ENCODE results near the gene EMP1. TPM values are rescaled to one million over a fixed set of nuclear protein-coding genes. Genes with fewer than 3 reads are reported as not detected.

Gene EMP1
- total and polyA plus RNA-seq, 7 donors = 11.0 to 123 (median 49.8) TPM

DNA sequence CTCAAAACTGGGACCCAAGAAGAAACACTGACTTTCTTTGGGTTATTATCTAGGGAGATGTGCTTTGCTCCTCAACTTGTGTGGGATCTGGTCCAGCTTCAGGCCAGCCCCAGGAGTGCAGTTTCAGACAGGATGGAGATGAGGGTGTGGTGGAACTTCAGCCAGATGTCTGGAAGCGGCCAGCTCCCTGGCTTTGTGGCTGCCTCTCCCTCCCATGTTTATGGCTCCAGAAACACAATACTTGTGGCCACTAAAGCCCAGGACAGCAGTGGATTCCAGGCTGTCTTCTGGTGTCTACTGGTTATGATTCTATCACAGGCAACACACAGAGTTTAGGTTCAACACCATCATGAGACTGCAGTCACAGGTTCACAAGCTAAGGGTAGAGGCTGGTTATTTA, 44.2 kb upstream of the EMP1 start:
- peak; percentile 60 to 83 for DNase-seq
- WGBS, 3 donors = 47 to 53% (median 50%) methylated on average over 1 of the region's 1 CpG
- Histone ChIP-seq H3K4me3 (no peak overlapping the region), H3K36me3 (ENCODE audit: insufficient read depth in 1 of 2, low read depth in 1 of 2) (no peaks in the 10 kb centered on the region), H3K27ac (no peak overlapping the region), H3K27me3 (ENCODE audit: insufficient read depth in 3 of 3, low read length in 2 of 3) (peaks cover 0 to 1% (median 0%) of the 10 kb centered on the region in 3 donors), H3K9me3 (no peaks in the 10 kb centered on the region), H3K4me1 (no peaks in the 10 kb centered on the region)
- no peak for TF ChIP-seq CTCF (IDR thresholded peaks at IDR 0.05)
- intact Hi-C loops (cut with DNase I) = no loop called here
- peak in 2 of 4 donors; percentile 32 to 75 for ATAC-seq

GRCh38 chr12:13152756-13153155, 43.8 kb upstream of the EMP1 start:
- no peak for TF ChIP-seq CTCF (IDR thresholded peaks at IDR 0.05)
- intact Hi-C loops (cut with DNase I) = loop anchor here in 1 of 2 donors (1.0 kb wide), 1 partner anchor 20 kb away; no protein-coding TSS in a partner anchor

GRCh38 chr12:13153180-13153579, 43.3 kb upstream of the EMP1 start:
- no peak for ATAC-seq
- Histone ChIP-seq H3K4me3 (no peak overlapping the region), H3K27ac (no peak overlapping the region), H3K27me3 (ENCODE audit: insufficient read depth in 3 of 3, low read length in 2 of 3) (peaks cover 0 to 1% (median 0%) of the 10 kb centered on the region in 3 donors), H3K9me3 (no peaks in the 10 kb centered on the region), H3K36me3 (ENCODE audit: insufficient read depth in 1 of 2, low read depth in 1 of 2) (no peaks in the 10 kb centered on the region), H3K4me1 (no peaks in the 10 kb centered on the region)
- WGBS, 3 donors = 66 to 76% (median 73%) methylated on average over 7 of the region's 7 CpGs
- DNase-seq = no peak
- TF ChIP-seq CTCF (IDR thresholded peaks at IDR 0.05) = no peak
- intact Hi-C loops (cut with DNase I) = loop anchor here in 1 of 2 donors (1.0 kb wide), 1 partner anchor 19 kb away; no protein-coding TSS in a partner anchor

More at GRCh38 chr12:13152756-13153155, 43.8 kb upstream of the EMP1 start:
- H3K27me3 ChIP-seq (ENCODE audit: insufficient read depth in 3 of 3, low read length in 2 of 3) = peaks cover 0 to 1% (median 0%) of the 10 kb centered on the region in 3 donors
- no peaks in the 10 kb centered on the region for H3K4me1 ChIP-seq
- H3K4me3 ChIP-seq = no peak overlapping the region
- ATAC-seq = no peak
- no peaks in the 10 kb centered on the region for H3K36me3 ChIP-seq (ENCODE audit: insufficient read depth in 1 of 2, low read depth in 1 of 2)
- no peaks in the 10 kb centered on the region for H3K9me3 ChIP-seq
- WGBS, 3 donors = 74 to 80% (median 79%) methylated on average over 6 of the region's 6 CpGs
- H3K27ac ChIP-seq = no peak overlapping the region
- no peak for DNase-seq

DNA sequence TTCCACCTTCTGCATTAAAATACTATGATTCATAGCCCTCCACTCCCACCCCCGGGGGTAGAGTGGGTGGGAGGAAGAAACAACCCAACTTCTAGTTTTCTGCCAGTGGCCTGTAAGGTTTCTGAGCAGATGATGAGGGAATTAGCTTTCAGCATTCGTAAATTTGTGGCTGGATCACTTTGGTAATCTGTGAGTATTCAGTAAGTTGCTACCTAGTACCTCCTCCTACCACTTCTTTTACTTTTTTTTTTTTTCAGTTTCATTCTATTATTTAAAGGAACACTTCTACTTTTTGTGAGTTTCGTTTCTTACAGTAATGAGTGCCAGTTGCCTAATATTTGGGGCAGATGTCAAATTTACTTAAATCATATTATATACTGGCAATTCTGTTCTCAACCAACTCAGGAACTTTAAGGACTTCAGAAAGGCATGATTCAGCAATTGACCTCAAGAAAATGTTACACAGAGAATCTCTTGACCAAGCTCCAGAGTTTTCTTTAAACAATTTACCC, 42.4 kb upstream of the EMP1 start:
- H3K36me3 ChIP-seq (ENCODE audit: insufficient read depth in 1 of 2, low read depth in 1 of 2) = no peaks in the 10 kb centered on the region
- peaks cover 0 to 1% (median 0%) of the 10 kb centered on the region in 3 donors for H3K27me3 ChIP-seq (ENCODE audit: insufficient read depth in 3 of 3, low read length in 2 of 3)
- ATAC-seq = no peak
- H3K4me3 ChIP-seq = no peak overlapping the region
- no peaks in the 10 kb centered on the region for H3K9me3 ChIP-seq
- no peaks in the 10 kb centered on the region for H3K4me1 ChIP-seq
- no peak overlapping the region for H3K27ac ChIP-seq
- 45 to 52% (median 47%) methylated on average over 3 of the region's 3 CpGs for WGBS, 3 donors
- no peak for DNase-seq
- no peak for TF ChIP-seq CTCF (IDR thresholded peaks at IDR 0.05)
- intact Hi-C loops (cut with DNase I) = no loop called here

- H3K27ac ChIP-seq = no peak overlapping the region
Observed at GRCh38 chr12:13154831-13155230, 41.7 kb upstream of the EMP1 start.

More at GRCh38 chr12:13154831-13155230, 41.7 kb upstream of the EMP1 start:
- ATAC-seq = no peak
- Histone ChIP-seq H3K36me3 (ENCODE audit: insufficient read depth in 1 of 2, low read depth in 1 of 2) (no peaks in the 10 kb centered on the region), H3K4me3 (no peak overlapping the region), H3K27me3 (ENCODE audit: insufficient read depth in 3 of 3, low read length in 2 of 3) (peaks cover 0 to 1% (median 0%) of the 10 kb centered on the region in 3 donors), H3K4me1 (no peaks in the 10 kb centered on the region), H3K9me3 (no peaks in the 10 kb centered on the region)
- intact Hi-C loops (cut with DNase I) = no loop called here
- TF ChIP-seq CTCF (IDR thresholded peaks at IDR 0.05) = no peak
- no peak for DNase-seq

Measured in psoas muscle (tissue), 8 donors.